Left lung (tissue), 10 donors: ENCODE results near the gene GPR179. TPM values are rescaled to one million over a fixed set of nuclear protein-coding genes. Genes with fewer than 3 reads are reported as not detected.
A peak's percentile ranks its signal among the peaks of the same experiment; 100 is the strongest.

Experiments used
- ATAC-seq: fragments of 200-7000 bp; cut with Tn5 transposase; one replicate; pipeline ENCODE4 v1.9.1; 2020; ENCODE audit warnings: moderate library complexity
- DNase-seq, 4 donors: peaks; one replicate each; pipeline ENCODE4 v3.0.0-alpha.2; 2013 to 2020
- H3K27ac ChIP-seq, 2 donors: fragments of 200-600 bp; sonication (generic) in 1 of 2; one replicate each; pipeline versions ENCODE4 v1.5.0 to v1.8.0; 2020 to 2021
- H3K27me3 ChIP-seq, 2 donors: fragments of 200-600 bp; sonication (generic) in 1 of 2; one replicate each; pipeline versions ENCODE4 v1.5.0 to v1.8.0; 2020 to 2021
- H3K36me3 ChIP-seq, 2 donors: fragments of 200-600 bp; sonication (generic) in 1 of 2; one replicate each; pipeline versions ENCODE4 v1.5.0 to v1.8.0; 2020 to 2021
- H3K4me1 ChIP-seq, 2 donors: fragments of 200-600 bp; one replicate each; pipeline ENCODE4 v1.8.0; 2021
- H3K4me3 ChIP-seq, 2 donors: fragments of 200-600 bp; sonication (generic) in 1 of 2; one replicate each; pipeline versions ENCODE4 v1.5.0 to v1.8.0; 2020 to 2021; ENCODE audit warnings: mild to moderate bottlenecking in 1 of 2
- H3K9me3 ChIP-seq, 2 donors: fragments of 200-600 bp; sonication (generic) in 1 of 2; one replicate each; pipeline versions ENCODE4 v1.5.0 to v1.8.0; 2020 to 2021
- CTCF ChIP-seq, 2 donors: fragments of 200-600 bp; sonication (generic) in 1 of 2; IDR thresholded peaks; one replicate each; pipeline versions ENCODE4 v1.5.0 to v1.8.0; 2021; ENCODE audit warnings: antibody characterized with exemption in 2 of 2
- intact Hi-C, 2 donors: fragments of 100-400 bp; cut with DNase I; formaldehyde crosslinking; loops; one replicate each; pipeline versions ENCODE4 v1.11.2 to v1.14.2; 2022
- polyA plus RNA-seq, 6 donors: library from polyadenylated mRNA; unstranded; fragments of 120-200 nt; gene quantifications; one replicate each; pipeline ENCODE4 v1.2.1, GENCODE V29; 2013; ENCODE audit not compliant: insufficient read length in 6 of 6
- total RNA-seq, 2 donors: library from RNA; stranded (reverse); fragmentation: NEBNext Ultra II Directional; extraction: Animal tissue kit (Norgen Biotek cat#: 25700); gene quantifications; one replicate each; pipeline ENCODE4 v1.2.1, GENCODE V29; 2021
- donor health status: DM: no; HTN: yes; CAD: no.
- donor health status: DM: no; HTN: no; CAD: no.

Gene GPR179
- total and polyA plus RNA-seq, 8 donors = 0.24 to 0.50 (median 0.34) TPM; not detected in 1

DNA sequence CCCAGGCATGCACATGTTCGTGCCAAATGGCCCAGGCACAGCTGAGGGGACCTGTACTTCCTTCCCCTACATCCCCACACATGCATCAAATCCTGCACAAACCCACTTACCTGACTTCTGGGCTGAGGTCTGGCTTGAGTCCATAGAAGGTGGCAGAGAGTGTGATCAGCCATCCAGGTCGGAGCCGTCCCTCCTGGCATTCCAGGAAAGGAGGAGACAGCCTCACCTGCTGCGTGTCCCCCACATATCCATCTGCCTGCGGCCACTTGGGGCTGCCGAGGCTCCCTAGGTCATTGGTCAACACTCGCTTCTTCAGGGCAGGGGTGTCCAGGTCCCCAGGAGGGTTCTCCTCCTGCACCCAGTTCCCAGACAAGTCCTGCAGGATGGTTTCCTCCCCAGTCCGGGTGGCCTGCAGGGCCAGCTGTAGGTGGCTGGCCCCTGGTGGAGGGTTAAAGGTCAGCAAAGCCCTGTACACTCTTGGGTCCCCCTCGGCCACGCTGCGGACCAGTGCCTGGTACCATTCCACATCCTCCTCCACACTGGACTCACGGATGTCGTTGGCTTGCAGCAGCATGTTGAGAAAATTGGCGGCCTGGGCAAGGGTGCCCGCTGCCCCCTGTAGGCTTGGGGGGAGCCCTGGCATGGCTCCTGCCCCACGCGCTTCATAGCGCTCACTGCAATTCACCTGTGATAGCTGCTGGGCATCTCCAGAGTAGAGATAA, 709 bp downstream of the GPR179 start:
- Histone ChIP-seq H3K4me1 (no peaks in the 10 kb centered on the region), H3K36me3 (no peaks in the 10 kb centered on the region), H3K27ac (no peak overlapping the region), H3K9me3 (no peaks in the 10 kb centered on the region), H3K27me3 (no peaks in the 10 kb centered on the region), H3K4me3 (no peak overlapping the region)
- DNase-seq = no peak
- TF ChIP-seq CTCF (IDR thresholded peaks at IDR 0.05) = no peak
- intact Hi-C loops = no loop called here
- no peak for ATAC-seq

DNA sequence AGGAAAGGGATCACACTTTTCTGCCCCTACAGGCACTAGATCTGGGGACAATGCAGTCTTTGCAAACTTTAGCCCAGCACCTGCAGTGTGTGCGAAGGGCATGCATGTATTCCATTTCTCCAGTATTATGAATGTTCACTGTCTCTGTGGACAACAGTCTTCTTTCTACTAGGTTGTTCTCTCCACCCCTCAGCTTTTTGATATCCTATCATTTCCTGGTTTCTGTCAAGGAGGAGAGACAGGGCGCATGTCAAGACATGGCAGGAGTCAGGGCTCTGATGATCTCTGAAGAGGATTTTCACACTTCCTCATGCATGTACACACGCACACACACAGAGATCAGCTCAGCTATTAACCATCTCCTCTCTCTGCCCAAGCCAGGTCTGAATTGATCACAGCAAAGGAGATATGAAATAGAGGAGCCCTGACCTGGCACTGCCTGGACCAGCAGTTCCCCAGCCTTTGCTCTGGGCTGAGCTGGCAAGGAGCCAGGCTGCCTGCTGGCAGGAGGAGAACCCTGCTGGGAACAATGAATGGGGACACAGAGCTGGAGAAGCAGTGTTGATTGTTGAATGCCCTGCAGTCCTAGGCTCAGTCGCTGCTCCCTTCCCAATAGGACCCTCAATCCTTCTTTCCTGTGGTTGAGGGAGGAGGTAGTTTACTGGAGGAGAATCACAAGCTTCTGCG, 2.6 kb downstream of the GPR179 start:
- Histone ChIP-seq H3K4me1 (no peaks in the 10 kb centered on the region), H3K9me3 (no peaks in the 10 kb centered on the region), H3K36me3 (no peaks in the 10 kb centered on the region), H3K4me3 (no peak overlapping the region), H3K27ac (no peak overlapping the region), H3K27me3 (no peaks in the 10 kb centered on the region)
- TF ChIP-seq CTCF (IDR thresholded peaks at IDR 0.05) = no peak
- ATAC-seq (peak; percentile 51), DNase-seq (peak in 2 of 4 donors; percentile 63 to 81)
- intact Hi-C loops = no loop called here

DNA sequence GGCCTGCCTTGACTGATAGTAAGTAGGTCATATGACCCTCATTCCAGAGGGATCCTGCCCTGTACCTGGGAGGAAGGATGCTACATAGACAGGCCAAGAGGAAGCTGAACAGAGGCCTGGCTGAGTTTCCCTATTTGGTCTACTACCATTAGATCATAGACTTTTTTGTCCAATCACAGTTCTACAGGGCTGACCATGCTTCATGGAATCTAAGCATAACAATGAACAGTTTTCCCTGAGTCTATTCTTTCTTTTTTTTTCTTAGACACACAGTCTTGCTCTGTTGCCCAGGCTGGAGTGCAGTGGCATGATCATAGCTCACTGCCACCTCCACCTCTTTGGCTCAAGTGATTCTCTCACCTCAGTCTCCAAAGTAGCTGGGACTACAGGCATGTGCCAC, 3.9 kb downstream of the GPR179 start:
- no peak overlapping the region for H3K4me3 ChIP-seq
- no peak for TF ChIP-seq CTCF (IDR thresholded peaks at IDR 0.05)
- no peak for DNase-seq
- ATAC-seq = no peak
- H3K27me3 ChIP-seq = no peaks in the 10 kb centered on the region
- H3K9me3 ChIP-seq = no peaks in the 10 kb centered on the region
- H3K4me1 ChIP-seq = no peaks in the 10 kb centered on the region
- H3K27ac ChIP-seq = no peak overlapping the region
- no peaks in the 10 kb centered on the region for H3K36me3 ChIP-seq
- intact Hi-C loops = no loop called here

- Histone ChIP-seq H3K27me3 (no peaks in the 10 kb centered on the region), H3K4me3 (no peak overlapping the region), H3K36me3 (no peaks in the 10 kb centered on the region), H3K9me3 (no peaks in the 10 kb centered on the region), H3K27ac (no peak overlapping the region), H3K4me1 (no peaks in the 10 kb centered on the region)
- TF ChIP-seq CTCF (IDR thresholded peaks at IDR 0.05) = no peak
- no peak for ATAC-seq
- DNase-seq = no peak
- intact Hi-C loops = no loop called here
Measured at GRCh38 chr17:38338535-38338934, 5.2 kb downstream of the GPR179 start.

- TF ChIP-seq CTCF (IDR thresholded peaks at IDR 0.05) = no peak
- Histone ChIP-seq H3K36me3 (no peaks in the 10 kb centered on the region), H3K4me3 (no peak overlapping the region), H3K27ac (no peak overlapping the region), H3K4me1 (no peaks in the 10 kb centered on the region), H3K9me3 (no peaks in the 10 kb centered on the region), H3K27me3 (no peaks in the 10 kb centered on the region)
- ATAC-seq (no peak), DNase-seq (no peak)
- intact Hi-C loops = no loop called here
Measured at GRCh38 chr17:38338053-38338452, 5.7 kb downstream of the GPR179 start.
